ENCODE measurements around the gene GRB10.

Gene GRB10

GRCh38 chr7:50803359-50804337, 21.0 kb upstream of the GRB10 start:
- no peak for DNase-seq (ENCODE audit: low read depth in 2 of 2)

GRCh38 chr7:50801907-50802306, 19.2 kb upstream of the GRB10 start:
- no peak for DNase-seq (ENCODE audit: low read depth in 2 of 2)

- DNase-seq (ENCODE audit: low read depth in 2 of 2): no peak
These were observed 17.2 kb upstream of the GRB10 start for GRCh38 chr7:50799873-50800272.

GRCh38 chr7:50798126-50798525, 15.4 kb upstream of the GRB10 start:
- DNase-seq (ENCODE audit: low read depth in 2 of 2): no peak

- no peak for DNase-seq (ENCODE audit: low read depth in 2 of 2)
These were observed 13.1 kb upstream of the GRB10 start for GRCh38 chr7:50795831-50796230.

- DNase-seq (ENCODE audit: low read depth in 2 of 2): no peak
These were observed 12.6 kb upstream of the GRB10 start for GRCh38 chr7:50795253-50795652.

GRCh38 chr7:50793947-50794570, 11.4 kb upstream of the GRB10 start:
- no peak for DNase-seq (ENCODE audit: low read depth in 2 of 2)

- DNase-seq (ENCODE audit: low read depth in 2 of 2): peak; percentile 15 to 28
These were observed 10.6 kb upstream of the GRB10 start for GRCh38 chr7:50793120-50793946.

GRCh38 chr7:50792342-50793119, 9.8 kb upstream of the GRB10 start:
- DNase-seq (ENCODE audit: low read depth in 2 of 2): peak in 1 of 2 donors; percentile 6

- no peak for DNase-seq (ENCODE audit: low read depth in 2 of 2)
These were observed 9.2 kb upstream of the GRB10 start for GRCh38 chr7:50791938-50792341.

- DNase-seq (ENCODE audit: low read depth in 2 of 2): no peak
These were observed 8.8 kb upstream of the GRB10 start for GRCh38 chr7:50791363-50791937.

- DNase-seq (ENCODE audit: low read depth in 2 of 2): no peak
These were observed 7.7 kb upstream of the GRB10 start for GRCh38 chr7:50790381-50790780.

GRCh38 chr7:50788382-50788781, 5.7 kb upstream of the GRB10 start:
- DNase-seq (ENCODE audit: low read depth in 2 of 2): no peak

GRCh38 chr7:50787825-50788224, 5.1 kb upstream of the GRB10 start:
- DNase-seq (ENCODE audit: low read depth in 2 of 2): no peak

- no peak for DNase-seq (ENCODE audit: low read depth in 2 of 2)
These were observed 2.6 kb upstream of the GRB10 start for GRCh38 chr7:50785346-50785745.

- no peak for DNase-seq (ENCODE audit: low read depth in 2 of 2)
These were observed 1.3 kb upstream of the GRB10 start for GRCh38 chr7:50783801-50784507.

- no peak for DNase-seq (ENCODE audit: low read depth in 2 of 2)
These were observed 607 bp upstream of the GRB10 start for GRCh38 chr7:50783303-50783702.

- peak; percentile 5 to 27 for DNase-seq (ENCODE audit: low read depth in 2 of 2)
These were observed 1.1 kb downstream of the GRB10 start for GRCh38 chr7:50781381-50782293.

- no peak for DNase-seq (ENCODE audit: low read depth in 2 of 2)
These were observed 2.3 kb downstream of the GRB10 start for GRCh38 chr7:50780436-50780835.
